ENCODE results near the gene KCNMB1. TPM values are rescaled to one million over a fixed set of nuclear protein-coding genes. Genes with fewer than 3 reads are reported as not detected.

The KCNMB1 gene
- total and polyA plus RNA-seq, 2 of the 13 experiments (the other 11 are each of a cell fraction or from before 2014, with no cell fraction given) = not detected

DNA sequence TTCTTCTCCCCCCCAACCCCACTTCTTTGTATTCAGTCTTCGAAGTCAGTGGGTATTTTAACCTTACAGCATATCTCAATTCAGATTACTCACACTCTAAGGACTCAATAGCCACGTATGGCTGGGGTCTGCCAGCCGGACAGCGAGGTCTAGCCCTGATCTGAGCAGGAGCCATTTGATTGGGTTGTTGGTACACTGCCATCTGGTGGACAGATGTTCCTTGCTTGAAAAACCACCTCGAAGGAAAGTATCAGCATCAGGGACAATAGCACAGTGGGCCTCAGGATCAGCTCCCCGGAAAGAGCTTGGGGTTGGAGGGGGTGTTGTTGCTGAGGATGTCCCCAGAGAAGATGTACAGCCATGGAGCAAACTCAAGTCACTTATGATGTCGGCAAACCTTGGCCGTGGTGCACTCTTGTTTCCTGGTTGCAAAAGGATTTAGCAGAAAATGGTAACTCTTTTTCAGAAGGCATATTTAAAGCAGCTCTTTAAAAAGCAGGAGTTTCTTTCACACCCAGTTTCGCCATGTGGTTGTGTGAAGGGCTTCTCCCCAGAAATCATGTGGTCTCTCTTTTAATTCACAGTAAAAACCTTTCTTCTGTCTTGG is 31.7 kb upstream of the KCNMB1 start:
- TF ChIP-seq ZNF891 (CRISPR knock-in tag; IDR thresholded peaks at IDR 0.05) (no peak), ZNF720 (CRISPR knock-in tag; IDR thresholded peaks at IDR 0.05) (no peak), STAG1 (CRISPR knock-in tag; IDR thresholded peaks at IDR 0.05) (peak; percentile 49), ZSCAN22 (CRISPR knock-in tag; IDR thresholded peaks at IDR 0.05) (0 out of 2 replicates have a peak, but pooled peaks have one; percentile 40), SMC3 (IDR thresholded peaks at IDR 0.05; ENCODE audit: low read length) (peak; percentile 67)
- TF ChIP-seq, protein P1, sequence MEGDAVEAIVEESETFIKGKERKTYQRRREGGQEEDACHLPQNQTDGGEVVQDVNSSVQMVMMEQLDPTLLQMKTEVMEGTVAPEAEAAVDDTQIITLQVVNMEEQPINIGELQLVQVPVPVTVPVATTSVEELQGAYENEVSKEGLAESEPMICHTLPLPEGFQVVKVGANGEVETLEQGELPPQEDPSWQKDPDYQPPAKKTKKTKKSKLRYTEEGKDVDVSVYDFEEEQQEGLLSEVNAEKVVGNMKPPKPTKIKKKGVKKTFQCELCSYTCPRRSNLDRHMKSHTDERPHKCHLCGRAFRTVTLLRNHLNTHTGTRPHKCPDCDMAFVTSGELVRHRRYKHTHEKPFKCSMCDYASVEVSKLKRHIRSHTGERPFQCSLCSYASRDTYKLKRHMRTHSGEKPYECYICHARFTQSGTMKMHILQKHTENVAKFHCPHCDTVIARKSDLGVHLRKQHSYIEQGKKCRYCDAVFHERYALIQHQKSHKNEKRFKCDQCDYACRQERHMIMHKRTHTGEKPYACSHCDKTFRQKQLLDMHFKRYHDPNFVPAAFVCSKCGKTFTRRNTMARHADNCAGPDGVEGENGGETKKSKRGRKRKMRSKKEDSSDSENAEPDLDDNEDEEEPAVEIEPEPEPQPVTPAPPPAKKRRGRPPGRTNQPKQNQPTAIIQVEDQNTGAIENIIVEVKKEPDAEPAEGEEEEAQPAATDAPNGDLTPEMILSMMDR (CRISPR knock-in tag; IDR thresholded peaks at IDR 0.05) = peak; percentile 72
- no peaks in the 10 kb centered on the region for H3K79me2 ChIP-seq (ENCODE audit: insufficient read depth, low read length)
- no peaks in the 10 kb centered on the region for H3K36me3 ChIP-seq (replicated peaks in 1 of 2; ENCODE audit: control insufficient read depth in 1 of 2, insufficient read depth in 2 of 2, low read length in 2 of 2)
- no peaks in the 10 kb centered on the region for H4K20me1 ChIP-seq (ENCODE audit: insufficient read depth, low read length)
- H3K4me1 ChIP-seq (ENCODE audit: insufficient read depth, low read length) = no peaks in the 10 kb centered on the region
- H3K27me3 ChIP-seq (ENCODE audit: control insufficient read depth in 1 of 2, insufficient read depth in 2 of 2, low read length in 2 of 2) = no peaks in the 10 kb centered on the region; a peak in 2 of 5 replicates
- intact Hi-C loops (cut with micrococcal nuclease; ENCODE audit: unreplicated experiment) = loop anchor here (2.0 kb wide), 1 partner anchor 152 kb away; no protein-coding TSS in a partner anchor
- CTCF ChIA-PET (ENCODE audit: low intra/inter-chr PET ratio, low total read pairs) = interaction anchor here (1.5 to 3.1 kb wide), 2 partner anchors 195 to 321 kb away, joined by 5 to 24 read pairs; no protein-coding TSS in a partner anchor
- FAIRE-seq = peak; percentile 81
- no peak overlapping the region for H3K27ac ChIP-seq (ENCODE audit: extremely low read length, insufficient read depth, low read length)
- no peak overlapping the region for H3K4me2 ChIP-seq (ENCODE audit: low read depth, low read length)
- in situ Hi-C loops (cut with HindIII; ENCODE audit: extremely low pct_ligation_motif_present, low pct_unique_long_range_greater_than_20kb) = loop anchor here (5.0 kb wide), 2 partner anchors 194 to 319 kb away; no protein-coding TSS in a partner anchor
- no peak overlapping the region for H3K9ac ChIP-seq (ENCODE audit: insufficient read depth, low read depth, low read length)
- peak; percentile 87 for ATAC-seq
- BruUV-seq (replicated peaks) = no TSS peak
- no peak overlapping the region for H2AFZ ChIP-seq (ENCODE audit: low read length)
- 2% methylated on average over 9 of the region's 9 CpGs for WGBS (ENCODE audit: low lambda C conversion rate)
- no peaks in the 10 kb centered on the region for H3K9me3 ChIP-seq (ENCODE audit: low read length)
- peak; percentile 49 for DNase-seq (ENCODE audit: low spot score)
- H3K4me3 ChIP-seq (replicated peaks in 1 of 3; ENCODE audit: insufficient read depth in 1 of 3, low read depth in 2 of 3, low read length in 3 of 3) = no peak overlapping the region
- POLR2A ChIA-PET = no interaction called here
